Measurements from ENCODE around the gene LIMK2. TPM values are rescaled to one million over a fixed set of nuclear protein-coding genes. Genes with fewer than 3 reads are reported as not detected.
"Not testable (repeated sequence)": the region's sequence is repeated elsewhere in the genome, so short reads cannot be mapped to it uniquely, and the experiment has no call there.

LIMK2 gene
- 10 to 100 TPM; 43.0 to 58.9 (median 47.5) TPM for polyA plus RNA-seq (ENCODE audit: insufficient read depth in 1 of 5, insufficient read length in 5 of 5, low replicate concordance in 1 of 5)
- long read RNA-seq, donor 1, transcript LIMK2-201 (16 exons, 3,670 nt) = major isoform, 6 of 6 reads
- long read RNA-seq, donor 1, partial matches to known transcripts = 0 of 6 reads
- long read RNA-seq, donor 1, other reads (novel, unspliced or antisense) = 0 of 6 reads
- long read RNA-seq, donor 2, transcript LIMK2-201 (16 exons, 3,670 nt) = major isoform, 5 of 19 reads
- long read RNA-seq, donor 2, partial matches to known transcripts = 14 of 19 reads
- long read RNA-seq, donor 2, other reads (novel, unspliced or antisense) = 0 of 19 reads
- long read RNA-seq, donor 3, partial matches to known transcripts = 0 of 4 reads
- long read RNA-seq, donor 3, other reads (novel, unspliced or antisense) = 0 of 4 reads
- long read RNA-seq, donor 4, partial matches to known transcripts = 0 of 1 reads
- long read RNA-seq, donor 4, other reads (novel, unspliced or antisense) = 0 of 1 reads
- long read RNA-seq, donor 5, partial matches to known transcripts = 37 of 62 reads
- long read RNA-seq, donor 5, other reads (novel, unspliced or antisense) = 18 of 62 reads
- long read RNA-seq, donor 6, partial matches to known transcripts = 0 of 2 reads
- long read RNA-seq, donor 6, other reads (novel, unspliced or antisense) = 0 of 2 reads
- long read RNA-seq, donor 7, partial matches to known transcripts = 0 of 5 reads
- long read RNA-seq, donor 7, other reads (novel, unspliced or antisense) = 0 of 5 reads
- long read RNA-seq, donor 8, partial matches to known transcripts = 0 of 4 reads
- long read RNA-seq, donor 8, other reads (novel, unspliced or antisense) = 0 of 4 reads

DNA sequence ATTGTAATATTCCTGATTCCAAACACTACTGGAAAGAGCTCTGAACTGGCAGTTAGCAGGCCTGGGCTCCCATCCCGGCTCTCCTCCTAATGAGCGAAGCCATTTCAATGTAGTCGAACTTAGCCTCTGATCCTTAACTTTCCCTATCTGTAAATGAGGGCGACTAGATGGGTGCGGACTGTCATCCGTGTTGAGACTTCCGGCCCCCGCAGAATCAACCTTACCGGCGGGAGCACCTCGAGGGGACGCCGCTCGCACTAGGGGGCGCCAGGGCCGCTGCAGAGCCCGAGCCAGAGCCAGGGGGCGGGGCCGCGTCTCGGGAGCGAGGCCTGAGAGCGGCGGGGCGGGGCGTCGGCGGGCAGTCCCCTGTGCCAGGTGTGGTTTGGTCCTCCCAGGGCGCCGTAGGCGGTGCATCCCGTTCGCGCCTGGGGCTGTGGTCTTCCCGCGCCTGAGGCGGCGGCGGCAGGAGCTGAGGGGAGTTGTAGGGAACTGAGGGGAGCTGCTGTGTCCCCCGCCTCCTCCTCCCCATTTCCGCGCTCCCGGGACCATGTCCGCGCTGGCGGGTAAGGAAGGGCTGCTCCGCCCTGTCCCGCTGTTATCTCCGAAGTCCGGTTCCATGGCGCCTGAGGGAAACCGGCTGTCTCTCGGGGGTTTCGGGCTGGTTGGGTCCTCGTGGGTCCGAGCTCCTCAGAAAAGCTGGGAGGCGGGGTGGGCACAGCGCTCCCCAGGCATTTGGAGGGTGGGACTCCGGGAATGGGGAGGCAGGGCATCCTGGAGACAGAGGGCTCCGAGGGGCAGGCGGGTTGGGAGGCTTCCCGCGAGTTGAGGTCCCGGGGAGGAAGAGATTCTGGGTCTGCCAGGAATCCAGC lies at the start of gene LIMK2:
TSS of gene LIMK2 (plus strand) at position 437 of the 869 bp plus-strand sequence. CDS start at position 548, 111 bp downstream.
- peak; percentile 86 to 88 for DNase-seq

DNA sequence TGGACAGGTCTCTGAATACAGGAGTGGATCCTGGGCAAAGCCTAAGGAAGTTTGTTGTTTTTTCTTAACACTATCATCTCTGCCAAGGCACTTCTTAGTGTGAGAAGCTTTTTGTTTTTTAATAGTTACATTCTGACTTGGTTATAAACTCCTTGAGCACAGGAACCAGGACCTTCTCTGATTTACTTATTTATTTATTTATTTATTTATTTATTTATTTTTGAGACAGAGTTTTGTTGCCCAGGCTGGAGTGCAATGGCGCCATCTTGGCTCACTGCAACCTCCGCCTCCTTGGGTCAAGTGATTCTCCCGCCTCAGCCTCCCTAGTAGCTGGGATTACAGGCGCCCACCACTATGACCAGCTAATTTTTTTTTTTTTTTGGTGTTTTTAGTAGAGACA lies 41.1 kb upstream of the LIMK2 start:
- DNase-seq = no peak

DNA sequence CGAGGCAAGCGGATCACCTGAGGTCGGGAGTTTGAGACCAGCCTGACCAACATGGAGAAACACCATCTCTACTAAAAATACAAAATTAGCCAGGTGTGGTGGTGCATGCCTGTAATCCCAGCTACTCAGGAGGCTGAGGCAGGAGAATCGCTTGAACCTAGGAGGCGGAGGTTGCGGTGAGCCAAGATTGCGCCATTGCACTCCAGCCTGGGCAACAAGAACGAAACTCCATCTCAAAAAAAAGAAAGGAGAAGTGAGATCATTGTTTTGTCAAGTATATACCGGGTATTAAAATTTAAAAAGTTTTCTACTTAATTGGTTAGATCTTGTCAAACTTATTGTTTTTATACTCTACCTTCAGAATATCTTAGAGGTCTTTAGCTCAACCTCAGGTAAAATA lies 40.4 kb upstream of the LIMK2 start:
- not testable (repeated sequence) for DNase-seq

DNA sequence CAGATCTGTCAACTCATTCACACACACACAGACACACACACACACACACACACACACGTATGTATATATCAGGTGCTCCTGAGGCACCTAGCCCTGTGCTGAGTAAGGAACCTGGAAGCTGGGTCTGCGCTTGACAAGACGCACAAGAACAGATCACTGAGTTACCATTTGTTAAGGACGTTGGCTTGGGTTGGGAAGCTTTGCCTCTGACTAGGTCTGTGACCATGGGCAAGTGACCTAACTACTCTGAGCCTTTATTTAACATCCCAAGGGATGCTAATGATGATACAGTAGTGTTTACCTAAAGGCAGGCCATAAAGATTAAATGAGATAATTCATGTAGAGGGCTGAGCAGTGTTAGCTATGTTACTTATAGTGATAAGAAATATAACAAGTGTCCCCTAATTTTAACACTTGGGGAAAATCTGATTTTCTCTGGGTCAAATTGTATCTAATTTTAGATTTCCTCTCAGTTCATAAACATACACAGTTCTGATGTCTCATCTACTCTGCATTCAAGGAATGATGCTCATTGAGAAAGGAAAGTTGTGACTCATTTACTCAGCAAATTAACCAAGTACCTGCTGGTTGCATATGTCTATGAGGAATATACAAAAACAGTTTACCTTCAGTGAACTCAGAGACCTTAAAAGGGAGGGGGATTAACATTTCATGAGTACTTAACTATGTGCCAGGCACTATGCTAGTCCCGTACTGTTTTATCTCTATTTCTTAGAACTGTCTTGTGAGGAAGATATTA lies 38.5 kb upstream of the LIMK2 start:
- no peak for DNase-seq

DNA sequence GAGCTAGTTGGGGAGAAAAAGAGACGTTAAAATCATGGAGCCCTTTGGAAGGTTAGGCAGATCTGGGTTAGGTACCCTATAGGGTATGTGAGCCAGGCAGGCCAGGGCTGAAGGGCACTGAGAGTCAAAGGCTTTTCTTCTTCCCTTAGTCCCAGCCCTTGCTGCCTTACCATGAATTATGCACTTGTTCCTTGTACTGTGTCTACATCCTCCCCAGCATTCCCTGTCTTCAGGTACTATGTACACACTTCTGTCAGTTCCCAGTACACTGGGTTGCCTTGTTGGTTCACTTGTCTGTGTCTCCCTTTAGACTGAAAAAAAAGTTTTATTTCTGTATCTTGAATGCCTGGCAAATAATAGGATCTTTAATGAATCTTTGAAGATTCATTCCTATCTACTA lies 35.2 kb upstream of the LIMK2 start:
- no peak for DNase-seq

DNA sequence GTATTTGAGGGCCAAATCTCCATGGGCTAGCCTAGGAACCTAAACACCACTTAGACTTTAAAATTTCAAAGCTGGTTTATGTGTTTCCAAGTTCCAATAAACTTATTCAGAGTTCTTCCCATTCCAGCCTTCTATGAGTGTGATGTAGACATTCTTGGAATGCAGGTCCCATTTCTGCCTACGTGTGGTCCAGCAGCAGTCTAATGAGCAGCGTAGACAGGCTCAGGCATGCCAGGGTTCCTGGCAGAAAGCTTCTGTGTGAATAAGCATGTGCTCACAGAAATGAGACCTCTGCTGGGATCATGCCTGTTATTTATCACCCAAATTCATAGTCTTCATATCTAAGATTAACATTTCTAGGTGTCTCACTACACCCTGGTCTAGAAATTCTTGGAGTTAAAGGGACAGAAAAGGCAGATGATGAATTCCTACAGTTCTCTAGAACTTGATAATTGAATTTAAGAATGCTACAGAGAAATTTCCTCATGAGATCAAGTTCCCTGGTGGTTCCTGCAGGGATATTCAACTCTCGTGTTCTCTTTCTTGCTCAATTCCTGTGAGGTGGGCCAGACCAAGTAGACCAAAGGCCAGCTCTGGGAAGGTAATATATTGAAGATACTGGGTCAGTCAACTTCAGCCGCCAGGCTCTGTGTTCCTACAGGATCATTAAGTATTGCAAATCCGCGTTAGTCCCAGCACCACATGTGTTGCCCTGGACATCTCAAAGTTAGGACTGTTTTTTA lies 34.5 kb upstream of the LIMK2 start:
- no peak for DNase-seq

DNA sequence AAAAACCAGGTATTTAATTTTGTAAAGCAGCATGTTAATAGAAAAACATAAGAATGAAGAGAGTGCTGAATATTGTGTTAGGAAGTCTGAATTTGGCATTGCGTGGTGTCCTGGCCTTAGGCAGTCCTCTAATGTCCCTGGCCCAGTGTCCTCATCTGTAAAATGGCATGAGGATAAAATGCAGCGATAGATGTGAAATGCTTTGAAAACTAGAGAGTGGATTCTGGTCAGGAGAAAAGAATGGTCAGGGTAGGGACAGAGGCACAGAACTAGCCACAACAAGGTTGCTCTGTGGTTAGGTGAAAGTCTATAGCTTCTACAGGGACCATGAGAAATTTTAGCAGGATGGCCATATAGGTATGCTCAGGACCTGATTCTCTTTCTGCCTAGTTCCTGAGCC lies 33.2 kb upstream of the LIMK2 start:
- no peak for DNase-seq

DNA sequence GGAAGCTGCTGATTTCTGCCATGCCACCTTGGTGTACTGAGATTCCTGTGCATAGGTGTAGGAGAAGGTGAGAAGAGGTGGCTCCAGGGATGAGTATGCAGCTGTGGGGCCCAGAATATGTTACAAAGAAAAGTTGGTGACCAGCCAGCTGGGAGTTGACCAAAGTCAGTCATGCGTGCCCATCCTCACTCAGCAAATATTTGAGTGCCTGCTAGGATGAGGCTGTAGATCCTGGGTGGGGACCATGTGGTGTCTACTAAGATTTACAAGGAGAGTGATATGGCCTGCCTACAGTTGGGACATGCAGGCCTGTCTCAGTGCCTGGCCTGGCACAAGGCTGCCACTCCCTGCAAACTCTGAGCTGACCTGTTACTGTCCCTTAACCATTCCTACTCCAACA lies 32.8 kb upstream of the LIMK2 start:
- no peak for DNase-seq

DNA sequence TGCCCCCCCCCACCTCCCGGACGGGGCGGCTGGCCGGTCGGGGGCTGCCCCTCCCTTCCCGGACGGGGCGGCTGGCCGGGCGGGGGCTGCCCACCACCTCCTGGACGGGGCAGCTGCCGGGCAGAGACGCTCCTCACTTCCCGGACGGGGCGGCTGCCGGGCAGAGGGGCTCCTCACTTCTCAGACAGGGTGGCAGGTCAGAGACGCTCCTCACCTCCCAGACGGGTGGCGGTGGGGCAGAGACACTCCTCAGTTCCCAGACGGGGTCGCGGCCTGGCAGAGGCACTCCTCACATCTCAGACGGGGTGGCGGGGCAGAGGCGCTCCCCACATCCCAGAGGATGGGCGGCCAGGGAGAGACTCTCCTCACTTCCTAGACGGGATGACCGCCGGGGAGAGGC lies 28.1 kb upstream of the LIMK2 start:
- no peak for DNase-seq

DNA sequence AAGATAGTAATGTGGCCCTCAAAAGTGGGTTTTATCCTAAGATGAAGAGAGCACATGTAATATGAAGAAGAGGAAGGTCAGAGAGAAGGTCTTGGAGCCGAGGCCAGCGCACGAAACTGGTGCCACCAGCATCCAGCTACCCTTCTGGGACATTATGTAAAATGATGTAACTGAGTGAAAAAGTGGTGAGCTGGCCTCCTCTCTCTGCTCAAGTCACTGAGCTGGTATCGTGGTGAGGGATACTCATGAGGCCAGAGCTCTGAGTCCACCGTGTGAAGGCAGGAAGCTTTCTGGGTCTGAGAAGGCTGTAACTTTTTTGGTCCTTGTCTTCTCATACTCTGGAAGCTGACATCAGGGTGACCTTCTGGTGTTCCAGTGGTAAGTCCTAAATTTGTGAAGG lies 27.0 kb upstream of the LIMK2 start:
- no peak for DNase-seq

DNA sequence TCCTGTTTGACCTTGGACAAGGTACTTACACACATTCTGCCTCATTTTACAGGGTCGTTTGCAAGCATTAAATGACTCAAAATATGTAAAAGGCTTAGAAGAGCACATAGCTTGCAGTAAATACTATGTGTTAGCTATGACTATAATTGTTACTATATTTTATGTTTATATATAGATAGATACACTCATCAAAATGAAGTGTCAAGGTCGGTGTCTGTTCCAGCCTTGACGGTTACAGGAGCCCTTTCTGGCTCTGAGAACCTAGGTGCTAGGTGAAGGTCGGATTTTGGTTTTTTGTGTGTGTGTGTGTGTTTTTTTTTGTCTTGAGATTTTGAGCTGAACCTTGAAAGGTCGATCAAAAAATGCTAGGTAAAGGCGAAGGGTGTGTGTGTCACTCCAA lies 24.5 kb upstream of the LIMK2 start:
- DNase-seq = no peak

DNA sequence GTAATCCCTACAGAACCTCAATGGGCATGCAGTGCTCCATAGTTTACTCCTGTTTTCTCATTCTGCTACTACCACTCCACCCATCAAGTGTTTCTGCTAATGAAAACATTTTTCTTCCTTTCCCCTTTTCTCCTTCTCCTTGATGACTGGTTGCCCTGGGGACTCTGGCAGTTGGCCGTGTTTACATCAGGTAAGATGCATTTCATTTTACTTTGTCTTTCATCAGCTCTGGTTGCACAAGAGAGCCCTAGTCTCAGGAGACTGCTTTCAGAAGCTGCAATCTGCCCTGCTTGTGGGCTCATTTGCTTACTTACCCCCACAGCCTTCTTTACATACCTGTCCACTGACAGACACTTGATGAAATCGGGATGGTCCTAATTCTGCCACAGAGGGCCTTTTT lies 19.6 kb upstream of the LIMK2 start:
- no peak for DNase-seq

DNA sequence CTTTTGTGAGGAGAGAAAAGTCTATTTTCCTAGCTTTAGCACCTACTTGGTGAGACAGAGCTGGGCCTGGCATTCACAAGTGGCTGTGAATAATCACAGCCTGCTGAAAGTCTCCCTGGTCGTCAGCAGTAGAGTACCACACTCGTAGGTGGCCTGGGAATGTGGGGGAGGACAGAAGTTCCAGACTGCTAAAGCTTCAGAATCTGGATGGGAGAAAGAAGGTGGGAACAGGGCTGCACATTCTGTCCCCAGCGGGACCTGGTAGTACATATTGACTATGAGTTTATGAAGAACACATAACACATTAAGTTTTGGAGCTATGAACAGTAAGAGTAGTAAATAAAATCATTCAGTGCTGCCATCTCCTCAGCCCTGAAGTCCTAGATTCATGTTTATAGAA lies 19.0 kb upstream of the LIMK2 start:
- DNase-seq = no peak

DNA sequence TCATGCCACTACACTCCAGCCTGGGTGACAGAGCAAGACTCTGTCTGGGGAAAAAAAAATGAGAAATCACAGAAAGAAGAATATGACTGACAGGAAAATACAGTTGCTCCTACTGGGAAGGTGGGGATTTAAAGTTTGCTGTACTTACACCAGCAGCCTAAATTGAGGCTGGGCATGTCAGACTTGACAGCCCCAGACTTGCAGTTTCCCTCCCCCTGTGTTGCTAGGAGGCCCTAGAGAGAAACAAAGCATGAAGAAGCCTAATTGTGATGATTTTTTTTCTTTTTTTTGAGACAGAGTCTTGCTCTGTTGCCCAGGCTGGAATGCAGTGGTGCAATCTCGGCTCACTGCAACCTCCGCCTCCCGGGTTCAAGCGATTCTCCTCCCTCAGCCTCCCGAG lies 17.4 kb upstream of the LIMK2 start:
- DNase-seq = not testable (repeated sequence)

DNA sequence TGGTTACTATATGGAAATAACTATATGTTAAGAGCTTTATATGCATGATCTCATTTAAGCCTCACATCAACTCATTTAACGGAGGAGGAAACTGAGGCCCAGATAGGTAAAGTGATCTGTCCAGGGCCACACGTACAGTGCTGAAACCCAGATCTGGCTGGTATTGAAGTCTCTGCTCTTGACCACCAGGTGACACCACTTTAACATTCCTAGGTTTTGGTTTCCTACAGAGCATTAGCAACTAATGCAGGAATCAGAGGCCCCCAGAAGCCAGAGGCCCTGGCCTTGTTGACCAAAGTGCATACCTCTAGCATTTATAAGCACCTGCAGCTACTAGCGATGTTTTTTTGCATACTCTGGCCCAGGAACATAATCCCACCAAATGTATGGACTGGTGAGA lies 12.9 kb upstream of the LIMK2 start:
- no peak for DNase-seq

DNA sequence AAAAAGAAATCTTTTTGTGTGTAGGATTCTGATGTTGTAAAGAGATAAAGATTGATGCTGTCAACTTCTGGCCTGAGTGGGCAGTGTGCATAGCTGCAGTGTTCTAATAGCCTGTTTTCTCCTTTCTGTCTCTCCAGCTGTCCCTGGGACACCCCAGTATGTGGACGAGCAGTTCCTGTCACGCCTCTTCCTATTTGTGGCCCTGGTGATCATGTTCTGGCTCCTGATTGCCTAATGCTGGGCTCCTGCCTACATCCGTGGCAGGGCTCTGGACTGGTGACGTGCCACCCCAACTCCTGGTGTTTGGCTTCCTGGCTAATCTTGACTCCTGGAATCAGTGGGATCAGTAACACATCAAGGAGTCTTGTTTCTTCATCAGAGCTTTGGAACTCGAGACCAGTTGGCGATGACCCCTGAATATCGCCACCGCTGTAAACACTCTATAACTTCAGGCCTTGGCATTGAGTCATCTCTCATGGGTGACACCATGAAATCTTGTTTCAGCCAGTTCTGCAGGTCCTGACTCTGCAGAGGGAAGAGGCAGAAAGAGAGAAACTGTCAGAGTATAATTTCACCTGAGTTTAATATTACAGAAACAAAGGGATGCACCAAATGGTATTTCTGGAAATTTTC lies 7.6 kb upstream of the LIMK2 start:
- not testable (repeated sequence) for DNase-seq

DNA sequence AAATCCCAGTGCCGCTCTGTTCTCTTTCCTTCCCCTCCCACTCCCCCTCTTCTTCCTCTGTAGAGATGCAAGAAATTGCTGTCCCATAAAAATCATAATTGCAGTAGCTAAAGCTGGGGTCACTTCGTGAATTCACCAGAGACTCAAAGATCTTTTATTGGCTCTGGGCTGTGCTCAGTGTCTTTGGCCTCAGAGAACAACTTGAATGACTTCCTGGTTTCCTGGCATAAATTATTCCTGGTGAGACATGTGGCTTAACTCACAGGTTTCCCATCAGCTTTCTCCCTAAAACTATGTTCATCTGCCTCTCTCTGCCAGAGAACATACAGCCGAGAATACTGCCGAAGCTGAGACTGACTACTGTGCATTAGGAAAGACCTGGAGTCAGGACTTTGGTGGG lies 7.0 kb upstream of the LIMK2 start:
- DNase-seq = not testable (repeated sequence)

DNA sequence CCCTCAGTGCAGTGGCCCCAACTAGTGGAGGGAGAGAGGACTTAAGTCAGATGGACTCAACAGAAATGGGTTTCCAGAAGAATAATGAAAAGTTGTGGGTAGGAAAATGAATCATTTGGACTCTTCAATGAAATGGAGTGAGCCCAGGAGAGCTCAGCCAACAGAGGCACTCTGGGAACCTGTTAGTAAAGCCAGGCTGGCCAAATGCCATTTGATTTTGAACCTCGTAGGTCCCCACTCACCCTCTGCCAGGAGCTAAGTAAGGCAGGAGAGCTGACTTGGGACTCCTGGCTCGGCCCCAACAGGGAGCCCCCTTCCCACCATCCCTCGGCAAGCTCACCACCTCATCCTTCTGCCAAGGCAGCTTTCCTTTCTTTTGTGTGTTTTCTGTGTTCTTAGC lies 5.6 kb upstream of the LIMK2 start:
- not testable (repeated sequence) for DNase-seq

DNA sequence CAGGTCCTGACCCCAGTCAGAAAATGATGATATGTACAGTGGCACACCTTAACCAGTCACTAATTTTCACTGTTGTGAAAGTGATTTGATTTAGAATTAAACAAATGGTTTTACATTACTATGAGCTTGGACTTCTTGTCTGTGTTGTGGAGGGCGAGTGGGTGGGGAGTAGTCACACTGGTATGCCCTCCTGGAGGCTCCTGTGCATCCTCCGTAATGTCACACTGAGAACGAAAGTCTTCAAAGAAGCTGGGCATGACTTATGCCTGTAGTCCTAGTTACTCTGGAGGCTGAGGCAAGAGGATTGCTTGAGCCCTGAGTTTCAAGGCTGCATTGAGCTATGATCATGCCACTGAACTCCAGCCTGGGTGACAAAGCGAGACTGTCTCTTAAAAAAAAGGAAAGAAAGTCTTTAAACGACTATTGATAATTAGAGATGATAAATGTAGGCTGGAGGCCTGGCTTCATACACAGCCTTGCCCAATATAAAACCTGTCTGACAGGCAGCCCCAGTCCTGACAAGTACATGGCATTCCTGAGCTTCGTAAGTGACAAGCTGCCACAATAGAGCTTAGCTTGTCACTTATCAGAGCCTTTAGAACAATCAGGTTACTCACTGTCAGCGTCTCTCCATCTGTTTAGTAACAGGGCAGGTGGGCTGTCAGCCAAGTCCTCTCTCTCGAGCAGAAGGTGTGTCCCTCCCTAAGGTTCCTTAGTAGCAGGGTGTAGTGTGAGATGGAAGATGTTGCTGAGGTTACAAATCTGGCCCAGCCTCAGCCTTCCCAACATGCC lies 5.0 kb upstream of the LIMK2 start:
- no peak for DNase-seq
